ENCODE measurements around the gene CBLL1. TPM values are rescaled to one million over a fixed set of nuclear protein-coding genes. Genes with fewer than 3 reads are reported as not detected.

The CBLL1 gene
- total and polyA plus RNA-seq, 2 of the 13 experiments (the other 11 are each of a cell fraction or from before 2014, with no cell fraction given) = 8.8 to 10.5 TPM

DNA sequence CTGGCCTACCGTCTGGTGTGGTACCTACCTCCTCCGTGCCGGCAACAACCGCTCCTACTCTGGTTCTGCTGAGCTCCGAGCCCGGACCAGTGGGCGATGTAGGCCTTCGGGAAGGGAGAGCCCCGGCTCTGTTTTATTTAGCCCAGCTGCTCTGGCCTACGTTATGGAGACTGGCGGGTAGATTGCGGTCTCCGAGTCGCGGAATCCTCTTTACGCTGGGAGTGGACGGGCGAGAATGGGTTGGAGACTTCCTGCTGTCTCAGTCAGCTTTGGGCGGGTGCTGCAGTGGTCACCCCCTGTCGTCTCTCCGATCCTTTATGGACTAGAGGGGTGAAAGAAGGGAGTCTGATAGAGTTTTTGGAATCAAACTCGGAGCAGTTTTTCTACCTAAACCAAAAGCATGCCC, 406 bp downstream of the CBLL1 start (continued):
- TF ChIP-seq, protein P1, sequence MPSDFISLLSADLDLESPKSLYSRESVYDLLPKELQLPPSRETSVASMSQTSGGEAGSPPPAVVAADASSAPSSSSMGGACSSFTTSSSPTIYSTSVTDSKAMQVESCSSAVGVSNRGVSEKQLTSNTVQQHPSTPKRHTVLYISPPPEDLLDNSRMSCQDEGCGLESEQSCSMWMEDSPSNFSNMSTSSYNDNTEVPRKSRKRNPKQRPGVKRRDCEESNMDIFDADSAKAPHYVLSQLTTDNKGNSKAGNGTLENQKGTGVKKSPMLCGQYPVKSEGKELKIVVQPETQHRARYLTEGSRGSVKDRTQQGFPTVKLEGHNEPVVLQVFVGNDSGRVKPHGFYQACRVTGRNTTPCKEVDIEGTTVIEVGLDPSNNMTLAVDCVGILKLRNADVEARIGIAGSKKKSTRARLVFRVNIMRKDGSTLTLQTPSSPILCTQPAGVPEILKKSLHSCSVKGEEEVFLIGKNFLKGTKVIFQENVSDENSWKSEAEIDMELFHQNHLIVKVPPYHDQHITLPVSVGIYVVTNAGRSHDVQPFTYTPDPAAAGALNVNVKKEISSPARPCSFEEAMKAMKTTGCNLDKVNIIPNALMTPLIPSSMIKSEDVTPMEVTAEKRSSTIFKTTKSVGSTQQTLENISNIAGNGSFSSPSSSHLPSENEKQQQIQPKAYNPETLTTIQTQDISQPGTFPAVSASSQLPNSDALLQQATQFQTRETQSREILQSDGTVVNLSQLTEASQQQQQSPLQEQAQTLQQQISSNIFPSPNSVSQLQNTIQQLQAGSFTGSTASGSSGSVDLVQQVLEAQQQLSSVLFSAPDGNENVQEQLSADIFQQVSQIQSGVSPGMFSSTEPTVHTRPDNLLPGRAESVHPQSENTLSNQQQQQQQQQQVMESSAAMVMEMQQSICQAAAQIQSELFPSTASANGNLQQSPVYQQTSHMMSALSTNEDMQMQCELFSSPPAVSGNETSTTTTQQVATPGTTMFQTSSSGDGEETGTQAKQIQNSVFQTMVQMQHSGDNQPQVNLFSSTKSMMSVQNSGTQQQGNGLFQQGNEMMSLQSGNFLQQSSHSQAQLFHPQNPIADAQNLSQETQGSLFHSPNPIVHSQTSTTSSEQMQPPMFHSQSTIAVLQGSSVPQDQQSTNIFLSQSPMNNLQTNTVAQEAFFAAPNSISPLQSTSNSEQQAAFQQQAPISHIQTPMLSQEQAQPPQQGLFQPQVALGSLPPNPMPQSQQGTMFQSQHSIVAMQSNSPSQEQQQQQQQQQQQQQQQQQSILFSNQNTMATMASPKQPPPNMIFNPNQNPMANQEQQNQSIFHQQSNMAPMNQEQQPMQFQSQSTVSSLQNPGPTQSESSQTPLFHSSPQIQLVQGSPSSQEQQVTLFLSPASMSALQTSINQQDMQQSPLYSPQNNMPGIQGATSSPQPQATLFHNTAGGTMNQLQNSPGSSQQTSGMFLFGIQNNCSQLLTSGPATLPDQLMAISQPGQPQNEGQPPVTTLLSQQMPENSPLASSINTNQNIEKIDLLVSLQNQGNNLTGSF (CRISPR knock-in tag; IDR thresholded peaks at IDR 0.05) = 0 out of 2 replicates have a peak, but pooled peaks have one; percentile 52
- TF ChIP-seq, protein P2, sequence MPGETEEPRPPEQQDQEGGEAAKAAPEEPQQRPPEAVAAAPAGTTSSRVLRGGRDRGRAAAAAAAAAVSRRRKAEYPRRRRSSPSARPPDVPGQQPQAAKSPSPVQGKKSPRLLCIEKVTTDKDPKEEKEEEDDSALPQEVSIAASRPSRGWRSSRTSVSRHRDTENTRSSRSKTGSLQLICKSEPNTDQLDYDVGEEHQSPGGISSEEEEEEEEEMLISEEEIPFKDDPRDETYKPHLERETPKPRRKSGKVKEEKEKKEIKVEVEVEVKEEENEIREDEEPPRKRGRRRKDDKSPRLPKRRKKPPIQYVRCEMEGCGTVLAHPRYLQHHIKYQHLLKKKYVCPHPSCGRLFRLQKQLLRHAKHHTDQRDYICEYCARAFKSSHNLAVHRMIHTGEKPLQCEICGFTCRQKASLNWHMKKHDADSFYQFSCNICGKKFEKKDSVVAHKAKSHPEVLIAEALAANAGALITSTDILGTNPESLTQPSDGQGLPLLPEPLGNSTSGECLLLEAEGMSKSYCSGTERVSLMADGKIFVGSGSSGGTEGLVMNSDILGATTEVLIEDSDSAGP (CRISPR knock-in tag; IDR thresholded peaks at IDR 0.05; ENCODE audit: borderline replicate concordance) = no peak
- no peak for TF ChIP-seq PAF1 (CRISPR knock-in tag; IDR thresholded peaks at IDR 0.05)

DNA sequence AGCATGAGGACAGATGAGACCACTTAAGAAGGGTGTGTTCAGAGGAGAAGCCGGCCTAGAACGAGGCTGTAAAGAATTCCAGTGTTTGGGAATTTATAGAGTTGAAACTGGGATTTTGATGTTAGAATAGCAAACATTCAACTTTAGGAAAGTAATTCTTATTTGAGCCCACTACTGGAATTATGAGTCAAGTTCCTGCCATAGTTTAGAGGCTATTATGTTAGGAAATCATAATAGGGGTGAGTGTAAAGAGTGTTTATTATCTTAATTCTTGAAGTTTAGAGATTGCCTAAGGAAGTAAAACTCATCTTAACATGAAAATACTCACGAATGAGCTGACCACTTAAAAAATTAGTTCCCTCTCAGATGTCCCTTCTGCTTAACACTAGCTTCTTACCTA, 2.1 kb downstream of the CBLL1 start:
- in situ Hi-C loops (cut with HindIII; ENCODE audit: extremely low pct_ligation_motif_present, low pct_unique_long_range_greater_than_20kb) (loop anchor here (25.0 kb wide), 1 partner anchor 366 kb away; no protein-coding TSS in a partner anchor), intact Hi-C loops (cut with micrococcal nuclease; ENCODE audit: unreplicated experiment) (loop anchor here (10.0 kb wide), 2 partner anchors 269 to 399 kb away; no protein-coding TSS in a partner anchor)
- Histone ChIP-seq H2AFZ (ENCODE audit: low read length) (no peak overlapping the region), H3K4me3 (replicated peaks in 1 of 3; ENCODE audit: insufficient read depth in 1 of 3, low read depth in 2 of 3, low read length in 3 of 3) (peak overlapping the region; percentile 86 to 92 (median 87); a peak in 4 of 6 replicates), H4K20me1 (ENCODE audit: insufficient read depth, low read length) (peaks cover 17% of the 10 kb centered on the region), H3K27ac (ENCODE audit: extremely low read length, insufficient read depth, low read length) (no peak overlapping the region), H3K9ac (ENCODE audit: insufficient read depth, low read depth, low read length) (peak overlapping the region; percentile 92; the same call in 1 of the 2 replicates), H3K4me1 (ENCODE audit: insufficient read depth, low read length) (peaks cover 37% of the 10 kb centered on the region), H3K36me3 (replicated peaks in 1 of 2; ENCODE audit: control insufficient read depth in 1 of 2, insufficient read depth in 2 of 2, low read length in 2 of 2) (peaks cover under 1 to 21% of the 10 kb centered on the region in 2 experiments; a peak in 2 of 5 replicates), H3K79me2 (ENCODE audit: insufficient read depth, low read length) (peaks cover 51% of the 10 kb centered on the region), H3K9me3 (ENCODE audit: low read length) (no peaks in the 10 kb centered on the region), H3K27me3 (ENCODE audit: control insufficient read depth in 1 of 2, insufficient read depth in 2 of 2, low read length in 2 of 2) (no peaks in the 10 kb centered on the region; a peak in 1 of 5 replicates), H3K4me2 (ENCODE audit: low read depth, low read length) (peak overlapping the region; percentile 94)
- no TSS peak for BruUV-seq (replicated peaks)
- POLR2A ChIA-PET = no interaction called here
- CTCF ChIA-PET (ENCODE audit: low intra/inter-chr PET ratio, low total read pairs) = no interaction called here
- DNase-seq (ENCODE audit: low spot score) (no peak), FAIRE-seq (no peak), ATAC-seq (no peak)
- 70% methylated on average over 3 of the region's 3 CpGs for WGBS (ENCODE audit: low lambda C conversion rate)
- no peak for TF ChIP-seq CAMTA2 (CRISPR knock-in tag; IDR thresholded peaks at IDR 0.05; ENCODE audit: borderline replicate concordance)
- no peak for TF ChIP-seq SRSF9 (IDR thresholded peaks at IDR 0.05; ENCODE audit: borderline replicate concordance, insufficient read depth, low read depth, low read length, poor library complexity, severe bottlenecking)
- TF ChIP-seq, protein P3, sequence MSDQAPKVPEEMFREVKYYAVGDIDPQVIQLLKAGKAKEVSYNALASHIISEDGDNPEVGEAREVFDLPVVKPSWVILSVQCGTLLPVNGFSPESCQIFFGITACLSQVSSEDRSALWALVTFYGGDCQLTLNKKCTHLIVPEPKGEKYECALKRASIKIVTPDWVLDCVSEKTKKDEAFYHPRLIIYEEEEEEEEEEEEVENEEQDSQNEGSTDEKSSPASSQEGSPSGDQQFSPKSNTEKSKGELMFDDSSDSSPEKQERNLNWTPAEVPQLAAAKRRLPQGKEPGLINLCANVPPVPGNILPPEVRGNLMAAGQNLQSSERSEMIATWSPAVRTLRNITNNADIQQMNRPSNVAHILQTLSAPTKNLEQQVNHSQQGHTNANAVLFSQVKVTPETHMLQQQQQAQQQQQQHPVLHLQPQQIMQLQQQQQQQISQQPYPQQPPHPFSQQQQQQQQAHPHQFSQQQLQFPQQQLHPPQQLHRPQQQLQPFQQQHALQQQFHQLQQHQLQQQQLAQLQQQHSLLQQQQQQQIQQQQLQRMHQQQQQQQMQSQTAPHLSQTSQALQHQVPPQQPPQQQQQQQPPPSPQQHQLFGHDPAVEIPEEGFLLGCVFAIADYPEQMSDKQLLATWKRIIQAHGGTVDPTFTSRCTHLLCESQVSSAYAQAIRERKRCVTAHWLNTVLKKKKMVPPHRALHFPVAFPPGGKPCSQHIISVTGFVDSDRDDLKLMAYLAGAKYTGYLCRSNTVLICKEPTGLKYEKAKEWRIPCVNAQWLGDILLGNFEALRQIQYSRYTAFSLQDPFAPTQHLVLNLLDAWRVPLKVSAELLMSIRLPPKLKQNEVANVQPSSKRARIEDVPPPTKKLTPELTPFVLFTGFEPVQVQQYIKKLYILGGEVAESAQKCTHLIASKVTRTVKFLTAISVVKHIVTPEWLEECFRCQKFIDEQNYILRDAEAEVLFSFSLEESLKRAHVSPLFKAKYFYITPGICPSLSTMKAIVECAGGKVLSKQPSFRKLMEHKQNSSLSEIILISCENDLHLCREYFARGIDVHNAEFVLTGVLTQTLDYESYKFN (CRISPR knock-in tag; conservative IDR thresholded peaks at IDR 0.05) = no peak
- TF ChIP-seq, protein P4, sequence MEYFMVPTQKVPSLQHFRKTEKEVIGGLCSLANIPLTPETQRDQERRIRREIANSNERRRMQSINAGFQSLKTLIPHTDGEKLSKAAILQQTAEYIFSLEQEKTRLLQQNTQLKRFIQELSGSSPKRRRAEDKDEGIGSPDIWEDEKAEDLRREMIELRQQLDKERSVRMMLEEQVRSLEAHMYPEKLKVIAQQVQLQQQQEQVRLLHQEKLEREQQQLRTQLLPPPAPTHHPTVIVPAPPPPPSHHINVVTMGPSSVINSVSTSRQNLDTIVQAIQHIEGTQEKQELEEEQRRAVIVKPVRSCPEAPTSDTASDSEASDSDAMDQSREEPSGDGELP (IDR thresholded peaks at IDR 0.05; ENCODE audit: borderline replicate concordance, low read depth) = no peak
- TF ChIP-seq HNRNPH1 (optimal IDR thresholded peaks at IDR 0.05; ENCODE audit: low read depth, low read length) = no peak
- no peak for TF ChIP-seq ZMYM2 (CRISPR knock-in tag; IDR thresholded peaks at IDR 0.05)
- TF ChIP-seq ZNF790 (CRISPR knock-in tag; IDR thresholded peaks at IDR 0.05; ENCODE audit: borderline replicate concordance) = no peak

All from HepG2 (cell line).